NOMO-1 treated with dmso at 0.1 percent for 144 hours (cell line): Measurements from ENCODE around the gene SEC24C.
A peak's percentile ranks its signal among the peaks of the same experiment; 100 is the strongest.
"Not testable (repeated sequence)": the region's sequence is repeated elsewhere in the genome, so short reads cannot be mapped to it uniquely, and the experiment has no call there.

Experiments used
- DNase-seq: peaks from one replicate; lab custom pipeline; 2025; ENCODE audit not compliant: unreplicated experiment; lab: John Stamatoyannopoulos, UW

The SEC24C gene

GRCh38 chr10:73771722-73772280, 27.6 kb downstream of the SEC24C start:
- no peak for DNase-seq

GRCh38 chr10:73772281-73773151, 28.3 kb downstream of the SEC24C start:
- peak; percentile 81 for DNase-seq

- no peak for DNase-seq
These were observed 29.1 kb downstream of the SEC24C start for GRCh38 chr10:73773152-73773879.

DNA sequence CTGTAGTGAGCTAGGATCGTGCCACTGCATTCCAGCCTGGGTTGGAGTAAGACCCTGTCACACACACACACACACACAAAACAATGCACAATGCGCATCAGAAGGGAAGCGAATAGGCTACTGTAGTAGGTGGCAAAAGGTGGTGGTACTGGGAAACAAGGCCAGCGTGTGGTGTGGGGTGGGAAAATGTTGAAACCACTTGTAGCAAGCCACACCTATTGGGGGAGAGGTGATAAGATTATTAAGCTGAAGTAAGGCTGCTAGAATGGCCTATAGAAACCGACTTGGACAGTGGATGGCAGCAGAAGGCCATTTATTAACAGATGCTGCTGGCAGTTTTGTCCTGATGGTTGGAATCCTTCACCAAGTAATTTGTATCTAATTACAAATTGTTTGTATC, 30.5 kb downstream of the SEC24C start:
- DNase-seq, result no peak

DNA sequence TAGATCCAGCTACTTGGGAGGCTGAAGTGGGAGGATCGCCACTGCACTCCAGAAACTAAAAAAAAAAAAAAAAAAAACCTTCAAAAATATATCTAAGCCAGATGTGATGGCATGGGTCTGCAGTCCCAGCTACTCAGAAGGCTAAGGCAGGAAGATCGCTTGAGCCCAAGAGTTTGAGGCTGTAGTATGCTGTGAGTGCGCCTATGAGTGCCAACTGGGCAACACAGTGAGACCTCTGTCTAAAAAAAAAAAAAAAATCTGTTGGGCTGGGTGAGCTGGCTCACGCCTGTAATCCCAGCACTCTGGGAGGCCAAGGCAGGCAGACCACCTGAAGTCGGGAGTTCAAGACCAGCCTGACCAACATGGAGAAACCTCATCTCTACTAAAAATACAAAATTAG, 34.8 kb downstream of the SEC24C start:
- DNase-seq, result no peak

DNA sequence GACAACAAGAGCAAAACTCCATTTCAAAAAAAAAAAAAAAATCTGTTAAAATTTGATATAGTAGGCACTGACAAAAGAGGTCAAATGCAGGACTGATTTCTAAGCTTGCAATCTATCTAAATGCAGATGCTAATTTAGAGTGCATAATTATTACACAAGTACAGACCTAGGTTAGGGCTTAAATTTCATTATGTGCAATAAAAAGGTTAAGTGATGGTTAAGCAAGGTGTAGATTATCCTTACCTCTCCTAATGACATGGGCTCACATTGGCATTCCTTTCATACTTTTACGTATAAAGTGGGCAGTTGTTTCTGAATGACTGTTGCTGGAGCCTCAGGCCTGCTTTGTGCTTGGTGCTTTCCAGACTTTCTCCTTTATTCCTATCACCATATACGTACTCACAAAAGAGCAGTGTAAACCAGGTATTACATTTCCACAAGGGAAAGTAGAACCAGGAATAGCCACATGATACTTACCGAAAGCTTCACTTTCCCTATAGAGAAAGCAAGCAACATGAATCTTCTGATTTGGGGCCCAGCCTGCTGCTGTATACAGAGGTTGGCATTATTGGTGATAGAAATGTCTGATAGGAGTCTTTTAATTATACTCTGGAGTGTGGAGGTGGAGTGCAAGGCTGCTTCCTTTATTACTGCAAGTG, 35.5 kb downstream of the SEC24C start:
- DNase-seq, result no peak

DNA sequence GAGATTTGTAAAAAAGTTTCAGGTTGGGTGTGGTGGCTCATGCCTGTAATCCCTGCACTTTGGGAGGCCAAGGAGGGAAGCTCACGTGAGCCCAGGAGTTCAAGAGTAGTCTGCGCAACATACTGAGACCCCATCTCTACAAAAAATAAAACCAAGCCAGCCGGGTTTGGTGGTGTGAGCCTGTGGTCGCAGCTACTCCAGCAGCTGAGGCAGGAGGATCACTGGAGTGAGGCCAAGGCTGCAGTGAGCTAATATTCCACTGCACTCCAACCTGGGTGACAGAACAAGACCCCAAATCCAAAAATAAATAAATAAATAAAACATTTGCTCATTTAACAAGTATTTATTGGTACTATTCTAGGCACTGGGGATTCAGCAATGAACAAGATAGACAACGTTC, 36.1 kb downstream of the SEC24C start:
- no peak for DNase-seq

GRCh38 chr10:73780966-73781365, 36.8 kb downstream of the SEC24C start:
- no peak for DNase-seq

- DNase-seq, result no peak
These were observed 37.3 kb downstream of the SEC24C start for GRCh38 chr10:73781548-73781878.

- peak; percentile 81 for DNase-seq
These were observed 37.9 kb downstream of the SEC24C start, which contains the start of gene CHCHD1 for GRCh38 chr10:73781879-73782748. CHCHD1 (plus strand) TSS chr10:73782048; CDS start chr10:73782076, 28 bp downstream.

DNA sequence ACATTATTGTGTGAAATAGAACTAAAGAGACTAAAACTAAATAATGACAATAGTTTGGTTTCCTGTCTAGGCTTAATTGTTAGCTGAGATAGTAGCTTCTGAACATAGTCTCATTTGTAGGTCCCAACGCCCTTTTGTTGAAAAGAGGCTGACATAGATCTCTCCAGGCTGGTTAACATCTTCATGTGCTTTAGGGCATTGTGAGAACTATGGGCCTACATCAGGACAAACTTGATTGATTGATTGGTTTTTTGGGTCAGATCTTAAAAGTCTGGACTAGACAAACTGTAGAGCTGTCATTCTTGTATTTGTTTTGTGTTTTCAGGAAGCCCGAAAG, 38.5 kb downstream of the SEC24C start:
- no peak for DNase-seq

- DNase-seq, result peak; percentile 96
These were observed 41.1 kb downstream of the SEC24C start, which contains the start of gene ZSWIM8 for GRCh38 chr10:73785211-73785720. ZSWIM8 (plus strand) TSS chr10:73785606; CDS start chr10:73785879, 273 bp downstream.

DNA sequence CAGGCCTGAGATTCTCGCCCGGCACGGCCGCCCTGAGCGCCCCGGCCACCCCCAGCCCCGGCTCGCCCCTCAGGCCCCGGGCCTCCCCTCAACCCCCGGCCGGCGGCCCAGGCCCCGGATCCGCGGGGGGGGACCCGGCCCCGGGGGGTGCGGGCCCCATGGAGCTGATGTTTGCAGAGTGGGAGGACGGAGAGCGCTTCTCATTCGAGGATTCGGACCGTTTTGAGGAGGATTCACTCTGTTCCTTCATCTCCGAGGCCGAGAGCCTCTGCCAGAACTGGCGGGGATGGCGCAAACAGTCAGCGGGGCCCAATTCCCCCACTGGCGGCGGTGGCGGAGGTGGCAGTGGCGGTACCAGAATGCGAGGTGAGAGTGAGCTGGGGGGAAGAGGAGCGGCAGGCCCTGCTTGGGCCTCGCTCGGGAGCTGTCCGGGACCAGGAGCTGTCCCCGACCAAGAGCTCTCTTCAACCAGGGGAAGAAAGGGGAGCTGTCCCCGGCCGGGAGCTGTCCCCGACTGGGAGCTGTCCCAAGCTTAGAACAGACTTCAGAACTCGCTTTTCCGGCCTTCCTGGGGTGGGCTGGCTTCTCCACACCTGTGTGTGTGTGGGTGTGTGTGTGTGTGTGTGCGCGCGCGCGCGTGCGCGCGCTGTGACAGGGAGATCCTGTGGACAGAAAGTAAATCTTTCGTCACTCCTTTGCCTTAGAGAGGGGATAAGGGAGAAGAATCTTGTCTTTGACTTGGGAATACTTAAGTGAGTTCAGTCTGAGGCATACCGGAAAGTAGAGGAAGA, 41.7 kb downstream of the SEC24C start:
- peak; percentile 36 for DNase-seq

GRCh38 chr10:73786512-73786885, 42.3 kb downstream of the SEC24C start:
- no peak for DNase-seq

- not testable (repeated sequence) for DNase-seq
These were observed 43.0 kb downstream of the SEC24C start for GRCh38 chr10:73787031-73787800.

DNA sequence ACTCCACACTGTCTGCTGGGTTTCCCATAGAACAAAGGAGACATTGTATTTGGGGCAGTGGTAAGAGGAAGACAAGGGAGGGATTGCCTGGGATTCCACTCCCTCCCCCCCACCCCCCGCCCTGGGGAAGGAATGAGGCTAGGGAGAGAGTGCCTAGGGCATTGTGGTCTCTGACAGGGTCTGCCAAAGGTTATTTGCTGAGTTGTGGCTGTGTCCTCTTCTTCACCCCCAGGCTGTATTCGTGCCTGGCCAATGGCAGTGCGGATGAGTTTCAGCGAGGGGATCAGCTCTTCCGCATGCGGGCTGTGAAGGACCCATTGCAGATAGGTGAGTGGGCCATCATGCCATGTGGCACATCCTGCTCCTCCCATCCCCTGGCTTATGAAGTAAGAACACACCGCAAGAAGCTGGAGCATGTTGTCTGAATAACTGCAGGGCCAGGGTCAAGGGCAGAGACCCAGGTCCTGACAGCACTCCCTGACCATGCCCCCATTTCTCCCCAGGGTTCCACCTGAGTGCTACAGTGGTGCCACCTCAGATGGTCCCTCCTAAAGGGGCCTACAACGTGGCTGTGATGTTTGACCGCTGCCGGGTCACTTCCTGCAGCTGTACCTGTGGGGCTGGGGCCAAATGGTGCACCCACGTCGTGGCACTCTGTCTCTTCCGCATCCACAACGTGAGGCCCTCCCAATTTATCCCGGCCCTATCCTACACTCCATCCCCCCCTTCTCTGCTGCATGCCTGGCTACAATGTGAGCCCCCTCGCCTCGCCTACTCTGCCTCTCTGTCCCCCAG, 44.9 kb downstream of the SEC24C start:
- DNase-seq, result no peak

DNA sequence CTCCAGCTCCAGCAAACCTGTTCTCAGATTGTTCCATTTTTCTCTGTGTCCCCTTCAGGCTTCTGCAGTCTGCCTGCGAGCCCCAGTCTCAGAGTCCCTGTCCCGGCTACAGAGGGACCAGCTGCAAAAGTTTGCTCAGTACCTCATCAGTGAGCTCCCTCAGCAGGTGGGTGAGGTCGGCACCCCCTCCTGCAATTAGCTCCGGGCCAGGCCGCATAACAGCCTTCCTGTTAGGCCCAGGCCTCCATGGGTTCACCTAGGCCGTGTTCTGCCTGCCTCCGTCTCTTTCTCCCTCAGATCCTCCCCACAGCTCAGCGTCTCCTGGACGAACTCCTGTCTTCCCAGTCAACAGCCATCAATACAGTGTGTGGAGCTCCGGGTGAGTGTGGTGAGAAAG, 45.5 kb downstream of the SEC24C start:
- no peak for DNase-seq
